ENCODE measurements around the gene HNRNPK. TPM values are rescaled to one million over a fixed set of nuclear protein-coding genes. Genes with fewer than 3 reads are reported as not detected.

Gene HNRNPK
- total RNA-seq, 4 donors from 2014 or later, result 315 to 498 (median 411) TPM

DNA sequence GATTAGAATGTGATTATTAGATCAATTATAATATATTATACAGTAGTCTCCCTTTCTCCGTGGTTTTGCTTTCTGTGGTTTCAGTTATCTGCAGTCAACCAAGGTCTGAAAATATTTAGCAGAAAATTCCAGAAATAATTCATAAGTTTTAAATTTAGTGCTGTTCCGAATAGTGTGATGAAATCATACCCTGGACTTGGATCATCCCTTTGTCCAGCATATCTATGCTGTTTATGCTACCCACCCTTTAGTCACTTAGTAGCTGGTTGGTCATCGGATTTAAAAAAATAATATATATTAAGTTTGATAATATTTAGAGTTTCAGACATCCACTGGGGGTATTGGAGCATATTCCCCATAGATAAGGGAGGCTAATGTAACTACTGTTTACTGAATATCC, 20.2 kb upstream of the HNRNPK start:
- TF ChIP-seq, protein P1, sequence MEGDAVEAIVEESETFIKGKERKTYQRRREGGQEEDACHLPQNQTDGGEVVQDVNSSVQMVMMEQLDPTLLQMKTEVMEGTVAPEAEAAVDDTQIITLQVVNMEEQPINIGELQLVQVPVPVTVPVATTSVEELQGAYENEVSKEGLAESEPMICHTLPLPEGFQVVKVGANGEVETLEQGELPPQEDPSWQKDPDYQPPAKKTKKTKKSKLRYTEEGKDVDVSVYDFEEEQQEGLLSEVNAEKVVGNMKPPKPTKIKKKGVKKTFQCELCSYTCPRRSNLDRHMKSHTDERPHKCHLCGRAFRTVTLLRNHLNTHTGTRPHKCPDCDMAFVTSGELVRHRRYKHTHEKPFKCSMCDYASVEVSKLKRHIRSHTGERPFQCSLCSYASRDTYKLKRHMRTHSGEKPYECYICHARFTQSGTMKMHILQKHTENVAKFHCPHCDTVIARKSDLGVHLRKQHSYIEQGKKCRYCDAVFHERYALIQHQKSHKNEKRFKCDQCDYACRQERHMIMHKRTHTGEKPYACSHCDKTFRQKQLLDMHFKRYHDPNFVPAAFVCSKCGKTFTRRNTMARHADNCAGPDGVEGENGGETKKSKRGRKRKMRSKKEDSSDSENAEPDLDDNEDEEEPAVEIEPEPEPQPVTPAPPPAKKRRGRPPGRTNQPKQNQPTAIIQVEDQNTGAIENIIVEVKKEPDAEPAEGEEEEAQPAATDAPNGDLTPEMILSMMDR (IDR thresholded peaks at IDR 0.05; ENCODE audit: low read depth), result no peak

DNA sequence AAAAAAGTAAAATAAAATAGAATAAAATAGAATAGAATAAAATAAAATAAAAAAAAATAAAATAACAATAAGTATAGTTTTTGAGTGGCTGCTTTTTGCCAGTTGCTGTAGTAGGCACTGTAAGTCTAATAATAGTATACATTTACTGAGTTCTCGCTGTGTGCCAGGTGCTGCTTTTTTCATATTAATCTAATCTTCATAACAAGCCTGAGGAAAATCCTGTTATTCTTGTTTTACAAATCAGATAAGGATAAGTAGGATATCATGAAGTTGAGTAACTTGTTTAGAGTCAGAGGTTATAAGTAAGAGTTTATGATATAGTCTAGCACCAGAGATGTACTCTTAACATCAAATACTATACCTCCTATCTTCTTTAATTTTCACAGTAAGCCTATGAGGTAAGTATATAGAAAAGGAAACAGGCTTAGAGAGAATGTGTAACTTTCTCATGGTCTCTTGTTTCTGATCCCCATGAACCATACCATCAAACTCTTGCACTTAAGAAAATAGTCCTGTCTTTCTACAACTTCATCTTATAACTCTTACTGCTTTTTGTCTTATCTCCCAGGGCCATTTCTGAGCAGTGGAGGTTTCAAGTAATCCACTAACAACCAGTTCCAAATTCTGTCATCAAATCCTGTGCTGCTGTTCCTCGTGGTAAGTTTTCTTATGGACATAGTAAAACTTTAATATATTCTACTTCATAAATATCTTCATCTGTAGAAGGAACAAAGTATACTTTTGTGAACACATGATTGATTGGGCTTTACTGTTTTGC, 19.3 kb upstream of the HNRNPK start:
- TF ChIP-seq, protein P1 (IDR thresholded peaks at IDR 0.05; ENCODE audit: low read depth), result no peak

DNA sequence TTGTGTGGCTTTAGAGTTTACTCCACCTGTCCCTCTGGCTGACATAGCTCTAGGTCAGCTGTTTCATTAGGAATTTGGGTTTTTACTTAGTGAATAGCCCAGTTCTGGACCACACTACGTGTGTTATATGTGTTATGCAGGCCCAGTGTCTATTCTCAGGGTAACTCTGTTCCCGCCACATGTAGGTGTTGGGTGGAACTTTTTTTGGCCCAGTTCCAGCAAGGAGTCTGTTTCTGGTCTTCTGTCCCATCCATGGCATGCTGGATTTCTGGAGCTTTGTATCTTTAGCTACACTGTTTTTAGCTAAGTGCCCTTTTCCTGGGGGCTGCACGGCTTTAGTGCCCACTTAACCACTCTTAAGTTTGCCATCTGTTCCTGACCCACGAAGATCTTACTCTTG, 16.1 kb upstream of the HNRNPK start:
- TF ChIP-seq, protein P1 (IDR thresholded peaks at IDR 0.05; ENCODE audit: low read depth), result no peak

DNA sequence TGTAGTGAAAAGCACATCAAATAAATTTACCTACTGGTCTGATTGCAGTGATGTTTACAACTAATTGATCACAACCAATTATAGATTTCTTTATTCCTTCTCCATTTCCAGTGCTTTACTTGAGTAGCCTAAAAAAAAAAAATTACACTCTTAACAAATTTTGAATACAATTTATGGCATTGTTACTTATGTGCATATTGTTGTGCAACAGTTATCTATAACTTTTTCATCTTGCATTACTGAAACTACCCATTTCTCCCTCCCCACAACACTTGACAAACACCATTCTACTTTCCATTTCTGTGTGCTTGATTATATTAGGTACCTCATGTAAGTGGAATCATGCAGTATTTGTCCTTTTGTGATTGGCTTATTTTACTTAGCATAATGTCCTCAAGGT, 12.9 kb upstream of the HNRNPK start:
- TF ChIP-seq, protein P1 (IDR thresholded peaks at IDR 0.05; ENCODE audit: low read depth), result no peak

DNA sequence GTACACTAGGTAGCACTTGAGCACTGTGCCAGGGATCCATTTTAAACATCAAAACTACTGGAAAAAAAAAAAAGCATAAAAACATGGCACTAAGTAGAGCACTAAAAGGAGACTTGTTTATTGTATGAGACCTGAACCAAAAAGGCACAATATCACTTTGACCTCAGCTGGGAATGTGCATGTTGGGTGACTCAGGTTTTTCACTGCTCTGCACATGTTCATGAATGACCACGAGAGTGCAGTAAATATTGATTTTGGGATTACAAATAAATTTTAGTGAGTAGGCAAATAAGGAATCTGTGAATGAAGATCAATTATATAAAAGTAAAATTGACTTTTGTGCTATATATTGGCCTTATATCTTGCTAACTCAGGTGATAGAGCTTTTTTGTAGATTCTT, 12.4 kb upstream of the HNRNPK start:
- TF ChIP-seq, protein P1 (IDR thresholded peaks at IDR 0.05; ENCODE audit: low read depth), result no peak

DNA sequence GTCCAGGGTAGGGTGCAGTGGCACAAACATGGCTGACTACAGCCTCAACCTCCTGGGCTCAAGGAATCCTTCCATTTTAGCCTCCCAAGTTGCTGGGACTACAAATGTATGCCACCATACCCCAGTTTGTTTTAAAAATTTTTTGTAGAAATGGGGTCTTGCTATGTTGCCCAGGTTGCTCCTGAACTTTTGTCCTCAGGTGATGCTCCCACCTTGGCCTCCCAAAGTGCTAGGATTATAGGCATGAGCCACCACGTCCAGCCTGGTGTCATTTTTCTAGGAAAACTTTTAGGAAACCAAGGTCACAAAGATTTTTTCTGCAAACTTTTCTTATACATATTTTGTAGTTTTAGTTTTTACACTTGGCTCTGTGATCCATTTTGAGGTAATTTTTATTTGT, 11.3 kb upstream of the HNRNPK start:
- TF ChIP-seq, protein P1 (IDR thresholded peaks at IDR 0.05; ENCODE audit: low read depth), result no peak

DNA sequence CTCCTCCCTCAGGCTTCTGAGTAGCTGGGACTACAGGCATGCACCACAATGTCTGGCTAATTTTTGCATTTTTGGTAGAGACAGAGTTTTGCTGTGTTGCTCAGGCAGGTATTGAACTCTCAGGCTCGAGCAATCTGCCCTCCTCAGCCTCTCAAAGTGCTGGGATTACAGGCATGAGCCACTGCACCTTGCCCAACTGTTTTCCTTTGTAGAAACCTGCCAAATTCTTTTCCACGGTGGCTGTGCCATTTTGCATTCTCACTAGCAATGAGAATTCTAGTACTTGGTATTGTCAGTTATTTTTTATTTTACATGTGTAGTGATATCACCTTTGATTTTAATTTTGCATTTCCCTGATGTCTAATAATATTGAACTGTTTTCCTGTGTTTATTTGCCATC, 8.4 kb upstream of the HNRNPK start:
- TF ChIP-seq, protein P1 (IDR thresholded peaks at IDR 0.05; ENCODE audit: low read depth), result no peak
